Ovary (tissue), 9 donors: ENCODE data around the gene SNCAIP. TPM values are rescaled to one million over a fixed set of nuclear protein-coding genes. Genes with fewer than 3 reads are reported as not detected.

Experiments used
- DNase-seq, 5 donors: peaks; one replicate each; pipeline ENCODE4 v3.0.0-alpha.2; 2019 to 2020
- H3K27ac ChIP-seq, 2 donors: fragments of 200-600 bp; one replicate each; pipeline versions ENCODE4 v1.5.1 to v1.8.0; 2019 to 2022
- H3K27me3 ChIP-seq: fragments of 200-600 bp; one replicate; pipeline ENCODE4 v1.8.0; 2022
- H3K36me3 ChIP-seq: fragments of 200-600 bp; sonication (generic); one replicate; pipeline ENCODE4 v1.5.1; 2019
- H3K4me1 ChIP-seq: one replicate; pipeline ENCODE4 v1.8.1; 2013; ENCODE audit warnings: mild to moderate bottlenecking, moderate library complexity; ENCODE audit not compliant: insufficient read depth
- H3K4me3 ChIP-seq: fragments of 200-600 bp; sonication (generic); one replicate; pipeline ENCODE4 v1.5.1; 2017
- H3K9me3 ChIP-seq, 2 donors: fragments of 200-600 bp in 1 of 2; sonication (generic) in 1 of 2; one replicate each; pipeline versions ENCODE4 v1.5.1 to v1.8.1; 2013 to 2019; ENCODE audit warnings: mild to moderate bottlenecking in 1 of 2, moderate library complexity in 1 of 2
- EP300 ChIP-seq: sonication (generic); formaldehyde crosslinking; IDR thresholded peaks from one replicate; pipeline ENCODE4 v1.6.1; 2017; ENCODE audit warnings: antibody characterized with exemption
- POLR2A ChIP-seq: fragments of 450-650 bp; IDR thresholded peaks from one replicate; pipeline ENCODE4 v1.6.1; 2017; ENCODE audit warnings: antibody characterized with exemption, mild to moderate bottlenecking, moderate library complexity
- WGBS, 3 donors: extraction: QIAGEN DNeasy Blood & Tissue Kit in 1 of 3; methylation state at CpG; one replicate each; pipeline versions ENCODE4 v1.1.5 to v1.1.7; 2013 to 2017; 5-methylcytosine and 5-hydroxymethylcytosine counted together
- intact Hi-C, 4 donors: fragments of 100-400 bp; cut with DNase I; formaldehyde crosslinking; loops; one replicate each; pipeline versions ENCODE4 v1.11.0 to v1.15.1; 2022 to 2023
- polyA plus RNA-seq, 2 donors: library from polyadenylated mRNA; stranded (reverse); fragments of 200-250 nt in 1 of 2; fragments of 350-450 nt in 1 of 2; fragmentation: Illumina TruSeq in 1 of 2; extraction: RNeasy Lipid Tissue Mini Kit (QIAGEN cat#74804) in 1 of 2; gene quantifications; one replicate each; pipeline ENCODE4 v1.2.3, GENCODE V29; 2013 to 2014
- total RNA-seq, 7 donors: library from RNA; depleted of rRNA in 2 of 7; stranded (reverse); fragments of >200 nt in 2 of 7; fragmentation: NEBNext Ultra II Directional in 3 of 7; extraction: Animal tissue kit (Norgen Biotek cat#: 25700) in 3 of 7; gene quantifications; one replicate each; pipeline versions ENCODE4 v1.1.0 to v1.2.4, GENCODE V29; 2016 to 2023
- TF ChIP-seq, protein P1 (sequence below), 3 donors: fragments of 450-650 bp in 2 of 3; fragments of 200-600 bp in 1 of 3; IDR thresholded peaks; one replicate each; pipeline versions ENCODE4 v1.5.1 to v1.8.0; 2016 to 2022; ENCODE audit warnings: antibody characterized with exemption in 3 of 3, mild to moderate bottlenecking in 1 of 3
- donor health status: DM: no; HTN: no; CAD: no; lungs with moderate emphysema.
- donor health status: DM: no; HTN: no; CAD: no.
- donor health status: Bipolar disorder and iron deficiency.
- donor health status: DM: yes; HTN: yes; CAD: no.
- donor health status: DM: no; HTN: no; CAD: no.
- donor health status: DM: yes; HTN: yes; CAD: no.

Gene SNCAIP
- total and polyA plus RNA-seq, 9 donors = 20.4 to 92.5 (median 46.9) TPM

DNA sequence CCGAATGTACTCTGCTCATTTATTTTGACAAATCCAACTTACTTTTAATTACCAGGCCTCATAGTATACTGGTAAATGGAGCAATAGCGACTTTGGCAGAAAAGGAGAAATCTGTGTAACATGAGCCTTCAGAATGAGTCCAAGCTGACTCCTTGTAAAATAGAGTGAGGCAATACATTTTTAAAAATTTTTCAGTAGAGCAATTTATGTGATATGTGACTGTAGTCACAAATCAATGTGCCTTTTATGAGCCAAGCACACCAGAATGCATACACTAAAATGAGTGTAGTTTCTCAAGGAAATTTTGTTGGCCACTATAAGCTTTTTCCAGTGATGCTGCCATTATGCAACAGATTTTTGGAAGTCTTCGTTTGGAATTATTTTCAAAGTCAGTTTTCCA lies 73.8 kb downstream of the SNCAIP start:
- Histone ChIP-seq H3K4me1 (peaks cover 10% of the 10 kb centered on the region), H3K9me3 (no peaks in the 10 kb centered on the region), H3K27me3 (no peaks in the 10 kb centered on the region), H3K36me3 (no peaks in the 10 kb centered on the region), H3K4me3 (no peak overlapping the region), H3K27ac (no peak overlapping the region)
- 44 to 66% (median 55%) methylated on average over 3 of the region's 3 CpGs for WGBS, 3 donors
- intact Hi-C loops = no loop called here
- TF ChIP-seq POLR2A = no peak
- TF ChIP-seq, protein P1, sequence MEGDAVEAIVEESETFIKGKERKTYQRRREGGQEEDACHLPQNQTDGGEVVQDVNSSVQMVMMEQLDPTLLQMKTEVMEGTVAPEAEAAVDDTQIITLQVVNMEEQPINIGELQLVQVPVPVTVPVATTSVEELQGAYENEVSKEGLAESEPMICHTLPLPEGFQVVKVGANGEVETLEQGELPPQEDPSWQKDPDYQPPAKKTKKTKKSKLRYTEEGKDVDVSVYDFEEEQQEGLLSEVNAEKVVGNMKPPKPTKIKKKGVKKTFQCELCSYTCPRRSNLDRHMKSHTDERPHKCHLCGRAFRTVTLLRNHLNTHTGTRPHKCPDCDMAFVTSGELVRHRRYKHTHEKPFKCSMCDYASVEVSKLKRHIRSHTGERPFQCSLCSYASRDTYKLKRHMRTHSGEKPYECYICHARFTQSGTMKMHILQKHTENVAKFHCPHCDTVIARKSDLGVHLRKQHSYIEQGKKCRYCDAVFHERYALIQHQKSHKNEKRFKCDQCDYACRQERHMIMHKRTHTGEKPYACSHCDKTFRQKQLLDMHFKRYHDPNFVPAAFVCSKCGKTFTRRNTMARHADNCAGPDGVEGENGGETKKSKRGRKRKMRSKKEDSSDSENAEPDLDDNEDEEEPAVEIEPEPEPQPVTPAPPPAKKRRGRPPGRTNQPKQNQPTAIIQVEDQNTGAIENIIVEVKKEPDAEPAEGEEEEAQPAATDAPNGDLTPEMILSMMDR (IDR thresholded peaks at IDR 0.05) = no peak
- no peak for TF ChIP-seq EP300
- DNase-seq = no peak

- Histone ChIP-seq H3K9me3 (no peaks in the 10 kb centered on the region), H3K4me1 (peaks cover 11% of the 10 kb centered on the region), H3K4me3 (no peak overlapping the region), H3K36me3 (no peaks in the 10 kb centered on the region), H3K27ac (no peak overlapping the region), H3K27me3 (no peaks in the 10 kb centered on the region)
- TF ChIP-seq EP300 (no peak), POLR2A (no peak)
- TF ChIP-seq, protein P1 (IDR thresholded peaks at IDR 0.05) = no peak
- 82 to 86% (median 84%) methylated on average over 7 of the region's 7 CpGs for WGBS, 3 donors
- no peak for DNase-seq
- intact Hi-C loops = no loop called here
These were observed 78.1 kb downstream of the SNCAIP start for GRCh38 chr5:122390154-122390553.

GRCh38 chr5:122390694-122391093 lies 78.7 kb downstream of the SNCAIP start:
- H3K9me3 ChIP-seq = no peaks in the 10 kb centered on the region
- no peaks in the 10 kb centered on the region for H3K27me3 ChIP-seq
- H3K36me3 ChIP-seq = no peaks in the 10 kb centered on the region
- TF ChIP-seq POLR2A = no peak
- TF ChIP-seq EP300 = no peak
- TF ChIP-seq, protein P1 (IDR thresholded peaks at IDR 0.05) = no peak
- peaks cover 11% of the 10 kb centered on the region for H3K4me1 ChIP-seq
- DNase-seq = no peak
- intact Hi-C loops = no loop called here
- H3K27ac ChIP-seq = no peak overlapping the region
- no peak overlapping the region for H3K4me3 ChIP-seq
- 94 to 99% (median 97%) methylated on average over 3 of the region's 3 CpGs for WGBS, 3 donors

GRCh38 chr5:122391621-122392020 lies 79.6 kb downstream of the SNCAIP start:
- no peaks in the 10 kb centered on the region for H3K27me3 ChIP-seq
- no peak overlapping the region for H3K4me3 ChIP-seq
- no peaks in the 10 kb centered on the region for H3K36me3 ChIP-seq
- intact Hi-C loops = no loop called here
- H3K9me3 ChIP-seq = no peaks in the 10 kb centered on the region
- peaks cover 7% of the 10 kb centered on the region for H3K4me1 ChIP-seq
- 93 to 94% (median 93%) methylated on average over 3 of the region's 3 CpGs for WGBS, 3 donors
- no peak overlapping the region for H3K27ac ChIP-seq
- DNase-seq = no peak
- TF ChIP-seq EP300 (no peak), POLR2A (no peak)
- TF ChIP-seq, protein P1 (IDR thresholded peaks at IDR 0.05) = no peak

DNA sequence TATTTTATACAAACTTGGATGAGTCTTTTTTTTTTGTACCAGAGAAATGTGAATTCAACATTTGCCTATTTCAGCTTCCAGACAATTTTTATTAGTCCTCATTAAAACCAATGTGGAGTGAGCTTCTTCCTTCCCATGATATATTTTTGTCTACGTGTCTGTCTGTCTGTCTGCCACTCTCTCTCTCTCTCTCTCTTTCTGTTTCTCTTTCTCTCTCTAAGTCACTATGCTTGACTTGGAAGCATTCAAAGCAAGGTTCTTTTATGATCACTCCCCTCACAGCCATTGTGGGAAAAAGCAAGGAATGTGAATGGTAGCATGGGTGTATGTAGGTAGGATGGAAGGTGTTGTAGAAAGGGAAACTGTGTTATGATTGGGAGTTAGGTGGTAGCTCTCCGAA lies 80.2 kb downstream of the SNCAIP start:
- intact Hi-C loops = no loop called here
- no peaks in the 10 kb centered on the region for H3K27me3 ChIP-seq
- no peak overlapping the region for H3K4me3 ChIP-seq
- peaks cover 7% of the 10 kb centered on the region for H3K4me1 ChIP-seq
- no peak overlapping the region for H3K27ac ChIP-seq
- no peak for DNase-seq
- TF ChIP-seq POLR2A (no peak), EP300 (no peak)
- TF ChIP-seq, protein P1 (IDR thresholded peaks at IDR 0.05) = no peak
- 70 to 78% (median 71%) methylated on average over 2 of the region's 2 CpGs for WGBS, 3 donors
- H3K9me3 ChIP-seq = no peaks in the 10 kb centered on the region
- H3K36me3 ChIP-seq = no peaks in the 10 kb centered on the region
